LNCAP (cell line): Measurements from ENCODE around the gene TBX6.

ENCODE experiments used
- TF ChIP-seq, protein P1 (sequence below): fragments of 450-650 bp; IDR thresholded peaks from 2 replicates; pipeline ENCODE4 v1.5.1; 2017; ENCODE audit warnings: mild to moderate bottlenecking

TBX6 gene

DNA sequence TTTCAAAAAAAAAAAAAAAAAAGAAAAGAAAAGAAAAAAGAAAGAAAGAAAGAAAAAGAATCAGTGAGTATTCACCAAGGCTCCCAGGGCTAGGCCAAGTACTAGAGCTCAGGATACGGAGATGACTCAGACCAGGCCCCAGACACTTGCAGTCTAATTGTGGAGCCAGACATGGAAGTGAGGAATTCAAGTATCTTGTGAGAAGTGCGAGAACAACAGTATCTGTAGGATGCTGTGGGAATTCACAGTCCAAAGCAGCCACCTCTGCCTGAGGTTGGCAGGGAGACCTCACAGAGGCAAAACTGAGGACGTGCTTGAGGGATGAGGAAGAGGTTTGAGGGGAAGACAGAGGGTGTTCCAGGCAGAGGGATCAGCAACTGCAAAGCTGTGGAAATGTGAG is 40.2 kb downstream of the TBX6 start:
- TF ChIP-seq, protein P1, sequence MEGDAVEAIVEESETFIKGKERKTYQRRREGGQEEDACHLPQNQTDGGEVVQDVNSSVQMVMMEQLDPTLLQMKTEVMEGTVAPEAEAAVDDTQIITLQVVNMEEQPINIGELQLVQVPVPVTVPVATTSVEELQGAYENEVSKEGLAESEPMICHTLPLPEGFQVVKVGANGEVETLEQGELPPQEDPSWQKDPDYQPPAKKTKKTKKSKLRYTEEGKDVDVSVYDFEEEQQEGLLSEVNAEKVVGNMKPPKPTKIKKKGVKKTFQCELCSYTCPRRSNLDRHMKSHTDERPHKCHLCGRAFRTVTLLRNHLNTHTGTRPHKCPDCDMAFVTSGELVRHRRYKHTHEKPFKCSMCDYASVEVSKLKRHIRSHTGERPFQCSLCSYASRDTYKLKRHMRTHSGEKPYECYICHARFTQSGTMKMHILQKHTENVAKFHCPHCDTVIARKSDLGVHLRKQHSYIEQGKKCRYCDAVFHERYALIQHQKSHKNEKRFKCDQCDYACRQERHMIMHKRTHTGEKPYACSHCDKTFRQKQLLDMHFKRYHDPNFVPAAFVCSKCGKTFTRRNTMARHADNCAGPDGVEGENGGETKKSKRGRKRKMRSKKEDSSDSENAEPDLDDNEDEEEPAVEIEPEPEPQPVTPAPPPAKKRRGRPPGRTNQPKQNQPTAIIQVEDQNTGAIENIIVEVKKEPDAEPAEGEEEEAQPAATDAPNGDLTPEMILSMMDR = no peak

DNA sequence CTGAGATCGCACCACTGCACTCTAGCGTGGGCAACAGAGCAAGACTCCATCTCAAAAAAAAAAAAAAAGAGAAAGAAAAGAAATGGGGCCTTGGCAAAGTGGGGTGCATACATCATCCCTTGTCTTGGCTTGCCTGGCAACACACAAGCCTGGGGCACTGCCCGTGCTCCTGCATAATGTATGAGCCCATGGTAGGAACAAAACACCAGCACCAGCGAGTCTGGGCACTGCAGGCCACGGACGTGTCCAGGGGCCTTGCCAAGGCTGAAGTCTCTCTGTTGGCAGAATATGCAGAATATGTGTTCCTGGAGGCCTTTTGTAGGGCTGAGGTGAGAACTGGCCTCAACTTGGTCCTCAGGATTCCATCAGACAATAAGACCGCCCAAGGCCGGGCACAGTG is 41.9 kb downstream of the TBX6 start:
- TF ChIP-seq, protein P1 = no peak

DNA sequence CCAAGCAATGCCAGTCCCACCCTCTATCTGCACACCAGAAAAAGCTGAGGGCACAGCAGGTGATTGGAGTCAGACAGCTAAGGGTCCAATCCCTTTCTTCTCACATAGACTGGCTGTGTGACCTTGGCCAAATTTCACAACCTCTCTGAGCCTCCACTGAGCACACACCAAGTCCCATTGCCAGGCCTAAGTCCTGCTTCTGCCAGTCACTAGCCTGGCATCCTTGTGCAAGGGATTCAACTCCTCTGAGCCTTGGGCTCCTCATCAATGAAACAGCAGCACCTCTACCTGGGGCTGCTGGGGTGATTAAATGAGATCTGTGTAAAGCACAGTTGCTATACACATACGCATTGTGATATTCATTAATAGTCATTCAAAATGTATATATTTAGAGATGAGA is 45.1 kb downstream of the TBX6 start:
- TF ChIP-seq, protein P1 = no peak

DNA sequence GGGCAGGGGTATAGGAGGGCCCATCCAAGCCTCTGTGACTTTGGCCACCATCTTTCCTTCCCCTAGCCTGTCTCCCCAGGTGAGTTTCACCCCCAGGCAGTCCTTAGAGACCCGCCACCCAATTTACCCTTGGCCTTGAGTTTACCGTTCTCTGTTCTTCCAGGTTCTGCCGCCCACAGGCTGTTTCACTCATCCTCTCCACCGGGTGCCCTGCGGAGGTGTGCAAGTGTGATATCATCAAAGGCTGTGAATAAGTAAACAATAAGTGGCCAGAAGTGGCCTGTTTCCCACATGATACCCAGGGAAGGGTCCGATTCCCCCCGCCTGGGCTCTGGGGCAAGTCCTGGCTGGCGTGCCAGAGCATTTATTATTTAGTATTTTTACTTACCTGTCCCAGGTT is 45.5 kb downstream of the TBX6 start:
- TF ChIP-seq, protein P1 = no peak

DNA sequence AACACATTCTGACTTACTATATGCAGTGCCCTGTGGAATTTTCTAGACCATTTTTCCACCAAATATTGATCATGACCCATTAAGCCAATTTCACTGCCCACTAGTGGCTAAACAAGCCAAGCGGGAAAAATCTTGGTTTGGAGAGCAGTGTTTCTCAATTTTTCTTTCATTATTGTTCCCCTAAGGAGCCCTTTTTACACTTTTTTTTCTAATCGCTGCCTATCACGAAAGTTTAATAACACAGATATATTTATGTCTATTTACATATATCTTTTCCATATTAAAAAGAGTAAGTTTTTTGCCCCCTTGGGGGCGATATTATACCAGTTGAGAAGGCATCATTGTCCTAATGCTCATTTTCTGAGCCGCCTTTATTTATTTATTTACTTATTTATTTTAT is 49.9 kb downstream of the TBX6 start:
- TF ChIP-seq, protein P1 = peak; percentile 42

- TF ChIP-seq, protein P1 = no peak
Measured at GRCh38 chr16:30040221-30040620, 51.5 kb downstream of the TBX6 start.
